ENCODE results near the gene CST6. TPM values are rescaled to one million over a fixed set of nuclear protein-coding genes. Genes with fewer than 3 reads are reported as not detected.

CST6 gene
- total and polyA plus RNA-seq, 2 of the 13 experiments (the other 11 are each of a cell fraction or from before 2014, with no cell fraction given) = not detected

GRCh38 chr11:66045177-66045639, 33.4 kb downstream of the CST6 start (continued):
- TF ChIP-seq, protein P1, sequence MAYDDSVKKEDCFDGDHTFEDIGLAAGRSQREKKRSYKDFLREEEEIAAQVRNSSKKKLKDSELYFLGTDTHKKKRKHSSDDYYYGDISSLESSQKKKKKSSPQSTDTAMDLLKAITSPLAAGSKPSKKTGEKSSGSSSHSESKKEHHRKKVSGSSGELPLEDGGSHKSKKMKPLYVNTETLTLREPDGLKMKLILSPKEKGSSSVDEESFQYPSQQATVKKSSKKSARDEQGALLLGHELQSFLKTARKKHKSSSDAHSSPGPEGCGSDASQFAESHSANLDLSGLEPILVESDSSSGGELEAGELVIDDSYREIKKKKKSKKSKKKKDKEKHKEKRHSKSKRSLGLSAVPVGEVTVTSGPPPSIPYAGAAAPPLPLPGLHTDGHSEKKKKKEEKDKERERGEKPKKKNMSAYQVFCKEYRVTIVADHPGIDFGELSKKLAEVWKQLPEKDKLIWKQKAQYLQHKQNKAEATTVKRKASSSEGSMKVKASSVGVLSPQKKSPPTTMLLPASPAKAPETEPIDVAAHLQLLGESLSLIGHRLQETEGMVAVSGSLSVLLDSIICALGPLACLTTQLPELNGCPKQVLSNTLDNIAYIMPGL (CRISPR knock-in tag; IDR thresholded peaks at IDR 0.05; ENCODE audit: borderline replicate concordance in 1 of 2, low read depth in 1 of 2) = peak; percentile 73 to 82
- TF ChIP-seq ZNF510 (CRISPR knock-in tag; IDR thresholded peaks at IDR 0.05; ENCODE audit: low read depth) (no peak), PREB (CRISPR knock-in tag; IDR thresholded peaks at IDR 0.05) (no peak), SOX13 (IDR thresholded peaks at IDR 0.05) (no peak), SOX13 (CRISPR knock-in tag; conservative IDR thresholded peaks at IDR 0.05 in 1 of 2, IDR thresholded peaks at IDR 0.05 in 1 of 2) (0 out of 4 replicates have a peak, but pooled peaks of 1 of the 2 experiments have one; percentile 18), KDM2A (CRISPR knock-in tag; IDR thresholded peaks at IDR 0.05; ENCODE audit: borderline replicate concordance, low read depth) (peak; percentile 68), ZBTB40 (IDR thresholded peaks at IDR 0.05) (no peak), ZBTB40 (CRISPR knock-in tag; IDR thresholded peaks at IDR 0.05) (no peak; the same call in 1 of the 2 replicates), ZFP90 (CRISPR knock-in tag; IDR thresholded peaks at IDR 0.05; ENCODE audit: borderline replicate concordance) (no peak), E2F5 (CRISPR knock-in tag; conservative IDR thresholded peaks at IDR 0.05) (no peak)
- TF ChIP-seq, protein P2, sequence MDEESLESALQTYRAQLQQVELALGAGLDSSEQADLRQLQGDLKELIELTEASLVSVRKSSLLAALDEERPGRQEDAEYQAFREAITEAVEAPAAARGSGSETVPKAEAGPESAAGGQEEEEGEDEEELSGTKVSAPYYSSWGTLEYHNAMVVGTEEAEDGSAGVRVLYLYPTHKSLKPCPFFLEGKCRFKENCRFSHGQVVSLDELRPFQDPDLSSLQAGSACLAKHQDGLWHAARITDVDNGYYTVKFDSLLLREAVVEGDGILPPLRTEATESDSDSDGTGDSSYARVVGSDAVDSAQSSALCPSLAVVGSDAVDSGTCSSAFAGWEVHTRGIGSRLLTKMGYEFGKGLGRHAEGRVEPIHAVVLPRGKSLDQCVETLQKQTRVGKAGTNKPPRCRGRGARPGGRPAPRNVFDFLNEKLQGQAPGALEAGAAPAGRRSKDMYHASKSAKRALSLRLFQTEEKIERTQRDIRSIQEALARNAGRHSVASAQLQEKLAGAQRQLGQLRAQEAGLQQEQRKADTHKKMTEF (CRISPR knock-in tag; IDR thresholded peaks at IDR 0.05) = peak; percentile 49; the same call in 1 of the 2 replicates
- TF ChIP-seq, protein P3, sequence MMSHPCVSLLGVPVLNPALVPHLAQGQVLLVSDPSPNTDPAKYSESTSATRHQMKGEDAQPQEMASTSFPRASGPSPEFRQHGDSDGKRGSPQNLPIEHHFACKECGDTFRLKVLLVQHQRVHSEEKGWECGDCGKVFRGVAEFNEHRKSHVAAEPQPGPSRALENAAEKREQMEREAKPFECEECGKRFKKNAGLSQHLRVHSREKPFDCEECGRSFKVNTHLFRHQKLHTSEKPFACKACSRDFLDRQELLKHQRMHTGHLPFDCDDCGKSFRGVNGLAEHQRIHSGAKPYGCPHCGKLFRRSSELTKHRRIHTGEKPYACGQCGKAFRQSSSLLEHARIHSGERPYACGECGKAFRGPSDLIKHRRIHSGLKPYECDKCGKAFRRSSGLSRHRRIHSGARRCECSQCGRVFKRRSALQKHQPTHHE (CRISPR knock-in tag; IDR thresholded peaks at IDR 0.05; ENCODE audit: borderline replicate concordance) = no peak

All from HepG2 (cell line).